ENCODE results near the gene COL5A1.
"Not testable (repeated sequence)": the region's sequence is repeated elsewhere in the genome, so short reads cannot be mapped to it uniquely, and the experiment has no call there.

COL5A1 gene

GRCh38 chr9:134855231-134855899 lies 213.8 kb downstream of the COL5A1 start:
- DNase-seq (ENCODE audit: low read depth), result no peak

DNA sequence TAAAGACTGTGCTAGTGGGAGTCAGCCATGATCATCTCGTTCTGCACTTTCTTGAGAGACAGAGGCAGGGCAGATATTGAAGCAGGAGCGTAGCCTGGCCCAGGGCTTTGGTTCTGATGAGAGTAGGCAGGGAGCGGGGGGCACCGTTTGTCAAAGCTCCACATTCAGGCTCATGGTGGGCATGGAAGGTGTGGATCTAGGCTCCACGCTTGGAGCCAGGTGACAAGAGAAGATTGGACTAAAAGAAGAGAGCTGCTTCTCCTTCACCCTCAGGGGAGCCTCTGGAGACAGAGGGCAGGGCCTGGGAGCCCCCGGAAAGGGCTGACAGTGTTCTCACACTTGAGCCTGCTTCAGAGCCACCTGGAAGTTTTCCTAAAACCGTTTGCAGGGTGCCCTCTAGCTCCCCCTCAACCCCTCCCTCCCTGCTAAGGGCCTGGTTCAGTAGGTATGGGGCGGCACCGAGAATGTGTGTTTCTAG lies 214.3 kb downstream of the COL5A1 start:
- DNase-seq (ENCODE audit: low read depth), result no peak

- DNase-seq (ENCODE audit: low read depth), result not testable (repeated sequence)
Observed at GRCh38 chr9:134857451-134857850, 215.8 kb downstream of the COL5A1 start.

DNA sequence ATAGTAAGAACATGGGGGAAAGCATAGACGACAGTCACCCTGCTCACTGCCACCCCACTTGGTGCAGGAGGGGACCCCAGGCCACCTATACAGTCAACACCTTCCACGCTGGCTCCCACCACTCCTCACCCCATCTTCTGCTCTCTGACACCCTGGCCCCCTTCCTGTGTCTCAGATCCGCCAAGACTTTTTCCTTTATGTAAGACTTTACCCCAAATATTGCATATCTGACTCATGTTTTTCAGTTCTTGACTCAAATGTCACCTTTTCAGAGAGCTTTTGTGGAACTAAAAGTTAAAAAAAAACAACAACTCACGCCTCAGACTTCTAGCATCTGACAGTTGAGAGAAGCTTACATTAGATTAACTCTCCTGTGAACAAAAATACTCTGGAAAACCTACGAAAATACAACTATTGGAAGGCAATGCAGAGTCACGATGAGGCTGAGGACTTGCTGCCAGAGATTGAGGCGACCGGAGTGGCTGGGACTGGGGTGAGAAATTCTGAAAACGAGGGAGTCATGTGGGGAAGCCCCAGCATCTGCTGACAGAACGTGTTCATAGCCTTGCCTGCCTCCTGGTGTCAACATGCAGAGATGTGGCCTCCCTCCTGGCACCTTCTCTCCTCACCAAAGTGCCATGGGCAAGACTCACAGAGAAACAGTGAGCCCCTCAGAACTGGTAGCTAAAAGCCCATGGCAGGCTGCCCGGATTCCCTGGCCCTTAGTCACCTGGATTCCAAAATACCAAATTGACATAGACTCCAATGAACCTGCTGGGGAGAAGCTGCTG lies 216.6 kb downstream of the COL5A1 start:
- no peak for DNase-seq (ENCODE audit: low read depth)

GRCh38 chr9:134860510-134860909 lies 218.9 kb downstream of the COL5A1 start:
- DNase-seq (ENCODE audit: low read depth), result no peak

DNA sequence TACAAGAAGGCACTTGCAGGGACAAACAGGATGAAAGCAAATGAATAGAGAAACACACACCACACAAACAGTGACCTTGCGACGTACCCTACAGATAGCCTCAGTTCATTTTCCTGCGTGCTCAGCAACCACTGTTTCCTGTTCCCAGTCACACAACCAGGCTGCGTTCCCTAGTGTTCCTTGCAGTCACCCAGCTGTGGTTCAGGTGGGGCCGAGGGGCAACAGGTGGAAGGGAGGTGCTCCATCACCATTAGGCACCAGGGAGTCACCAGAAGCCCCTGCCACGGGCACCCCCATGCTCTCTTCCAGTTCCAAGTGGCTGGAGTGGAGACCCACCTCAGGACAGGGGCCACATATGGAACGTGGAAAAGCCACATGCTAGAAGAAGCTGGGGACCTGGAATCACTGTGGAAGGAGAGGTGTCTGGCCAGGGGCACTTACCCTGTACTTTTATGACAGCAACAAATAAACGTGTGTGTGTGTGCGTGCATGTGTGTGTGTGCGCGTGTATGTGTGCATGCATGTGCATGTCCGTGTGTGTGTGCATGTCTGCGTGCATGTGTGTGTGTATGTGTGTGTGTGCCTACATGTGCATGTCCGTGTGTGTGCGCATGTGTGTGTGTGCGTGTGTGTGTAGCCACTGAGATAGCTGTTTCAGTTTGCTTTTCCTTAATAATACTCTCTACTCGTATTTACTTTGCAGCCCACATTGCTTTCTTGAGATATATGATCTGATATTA lies 220.2 kb downstream of the COL5A1 start:
- DNase-seq (ENCODE audit: low read depth), result no peak

DNA sequence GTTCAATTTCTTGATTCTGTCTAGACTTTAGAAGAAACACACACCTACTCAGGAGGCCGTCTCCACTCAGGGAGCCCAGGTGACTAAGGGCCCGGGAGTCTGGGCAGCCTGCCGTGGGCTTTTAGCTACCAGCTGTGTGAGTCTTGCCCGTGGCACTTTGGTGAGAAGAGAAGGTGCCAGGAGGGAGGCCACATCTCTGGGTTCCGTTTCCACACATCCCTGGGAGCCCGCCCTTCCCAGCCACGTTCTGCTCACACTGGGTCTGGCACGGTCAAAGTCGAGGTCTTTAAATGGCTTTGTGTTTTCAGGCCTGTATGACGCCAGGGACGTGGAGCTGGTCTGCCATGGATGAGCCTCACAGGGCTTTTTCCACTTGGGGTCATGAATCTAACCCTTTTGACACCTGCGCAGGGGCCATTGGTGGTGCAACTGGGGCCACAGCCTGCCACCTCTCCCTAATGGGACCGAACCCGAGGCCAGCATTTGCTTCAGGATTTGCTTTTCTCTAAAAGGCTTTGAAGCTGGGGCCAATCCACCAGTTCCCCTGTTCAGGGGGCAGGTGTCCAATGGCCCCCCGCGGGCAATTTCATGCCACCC lies 221.8 kb downstream of the COL5A1 start:
- no peak for DNase-seq (ENCODE audit: low read depth)

- DNase-seq (ENCODE audit: low read depth), result peak; percentile 96
Observed at GRCh38 chr9:134863941-134864820, 222.6 kb downstream of the COL5A1 start.

DNA sequence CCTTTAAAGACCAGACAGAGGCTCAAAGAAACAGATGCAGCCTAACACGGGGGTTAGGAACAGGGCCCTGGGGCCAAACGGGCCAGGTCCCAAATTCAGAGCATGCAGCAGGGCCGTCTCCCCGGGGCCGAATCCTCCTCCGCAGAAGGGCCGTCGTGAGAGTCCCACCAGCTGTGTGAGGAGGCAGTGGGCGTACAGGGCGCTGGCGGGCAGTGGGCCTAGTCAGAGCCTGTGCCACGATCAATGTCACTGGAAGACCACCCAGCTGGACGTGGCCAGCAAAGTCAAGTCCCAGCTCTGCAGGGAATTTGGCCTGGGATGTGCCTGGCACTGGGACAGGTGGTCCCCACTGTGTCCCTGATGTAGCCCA lies 223.2 kb downstream of the COL5A1 start:
- no peak for DNase-seq (ENCODE audit: low read depth)

DNA sequence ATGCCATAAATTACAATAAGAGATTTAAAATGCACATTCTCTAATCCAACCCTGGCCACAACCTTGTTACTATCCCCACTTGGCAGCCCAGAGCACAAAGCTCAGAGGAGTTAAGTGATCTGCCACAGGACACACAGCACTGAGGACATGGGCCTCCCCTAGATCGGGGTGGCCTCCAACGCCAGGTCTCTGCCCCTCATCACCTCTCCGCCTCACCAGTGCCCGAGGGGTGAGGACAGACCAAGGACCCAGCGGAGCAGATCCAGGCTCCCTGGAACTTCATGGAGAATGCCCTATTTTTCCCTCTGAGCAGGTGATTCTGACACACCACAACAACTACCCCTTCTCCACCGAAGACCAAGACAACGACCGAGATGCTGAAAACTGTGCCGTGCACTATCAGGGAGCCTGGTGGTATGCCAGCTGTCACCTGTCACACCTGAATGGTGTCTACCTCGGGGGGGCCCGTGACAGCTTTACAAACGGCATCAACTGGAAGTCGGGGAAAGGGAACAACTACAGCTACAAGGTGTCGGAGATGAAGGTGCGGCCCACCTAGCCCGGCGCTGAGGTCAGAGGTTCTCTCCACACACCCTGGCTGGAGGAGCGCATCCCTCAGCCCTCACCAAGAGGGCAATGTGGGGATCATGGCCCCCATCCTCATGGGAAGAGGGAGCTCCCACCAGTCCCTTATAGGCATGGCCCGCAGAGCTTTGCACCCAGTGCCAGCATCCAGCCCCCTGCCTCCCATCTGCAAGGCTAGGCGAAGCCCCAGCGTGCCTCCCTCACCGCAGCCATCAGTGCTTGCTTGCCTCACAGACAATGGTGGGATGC lies 226.5 kb downstream of the COL5A1 start:
- DNase-seq (ENCODE audit: low read depth), result no peak

GRCh38 chr9:134868751-134869553 lies 227.3 kb downstream of the COL5A1 start:
- no peak for DNase-seq (ENCODE audit: low read depth)

DNA sequence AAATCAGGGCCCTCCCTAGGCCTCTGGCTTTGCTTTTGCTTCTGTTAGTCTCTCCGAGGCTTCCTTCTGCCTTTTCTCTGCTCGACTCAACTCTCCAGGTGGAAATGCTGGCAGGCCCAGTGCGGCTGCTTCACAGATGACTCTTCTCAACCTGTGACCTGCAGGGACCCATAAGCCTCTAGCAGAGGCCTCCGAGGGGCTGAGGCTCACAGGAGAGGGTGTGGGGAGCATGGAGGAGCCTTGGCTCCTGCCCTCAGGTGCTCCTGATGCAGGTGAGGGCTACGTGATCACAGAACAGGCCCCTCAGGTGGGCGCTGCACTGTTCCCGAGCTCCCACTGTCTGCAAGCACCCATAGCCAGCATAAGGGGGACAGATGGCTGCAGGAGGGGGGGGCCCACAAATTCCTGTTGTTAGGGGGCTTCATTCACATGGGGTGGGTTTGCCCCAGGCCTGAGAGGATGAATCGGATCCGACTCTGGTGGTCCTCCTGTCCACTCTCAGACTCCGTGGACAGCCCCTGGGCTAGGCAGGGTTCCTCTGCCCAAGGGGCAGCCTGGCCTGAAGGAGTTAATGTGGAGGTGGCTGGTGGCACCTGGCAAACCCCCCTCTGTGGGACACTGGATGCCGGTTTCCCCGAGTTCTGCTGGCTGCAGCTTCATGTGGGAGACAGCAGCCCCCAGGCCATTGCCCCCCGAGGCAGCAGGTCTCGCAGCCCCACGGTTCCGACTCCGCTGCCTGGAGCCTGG lies 228.1 kb downstream of the COL5A1 start:
- no peak for DNase-seq (ENCODE audit: low read depth)

GRCh38 chr9:134870301-134870694 lies 228.7 kb downstream of the COL5A1 start:
- DNase-seq (ENCODE audit: low read depth), result no peak

GRCh38 chr9:134870746-134871662 lies 229.4 kb downstream of the COL5A1 start:
- DNase-seq (ENCODE audit: low read depth), result no peak

DNA sequence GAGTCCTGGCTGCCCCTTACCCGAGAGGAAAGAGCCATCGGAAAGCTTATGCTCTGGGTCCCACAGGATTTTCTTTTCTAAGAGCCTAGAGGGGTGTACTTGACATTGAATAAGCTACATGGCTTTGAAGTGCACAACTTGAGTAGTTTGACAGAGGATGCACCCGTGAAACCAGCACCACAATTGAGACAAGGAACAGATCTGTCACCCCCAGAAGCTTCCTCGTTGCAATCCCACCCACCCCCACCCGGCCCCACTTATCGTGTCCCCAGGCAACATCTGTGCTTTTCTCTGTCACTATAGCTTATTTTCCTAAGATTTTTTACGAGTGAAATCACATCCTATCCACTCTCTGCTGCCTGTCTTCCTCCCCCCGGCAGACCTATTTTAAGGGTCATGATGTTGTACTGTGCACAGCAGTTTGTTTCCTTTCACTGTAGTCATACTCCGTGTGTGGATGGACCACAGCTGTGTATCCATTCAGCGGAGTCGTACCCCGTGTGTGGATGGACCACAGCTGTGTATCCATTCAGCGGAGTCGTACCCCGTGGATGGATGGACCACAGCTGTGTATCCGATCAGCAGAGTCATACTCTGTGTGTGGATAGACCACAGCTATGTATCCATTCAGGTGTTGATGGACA lies 230.2 kb downstream of the COL5A1 start:
- DNase-seq (ENCODE audit: low read depth), result no peak

GRCh38 chr9:134872482-134873231 lies 231.1 kb downstream of the COL5A1 start:
- DNase-seq (ENCODE audit: low read depth), result no peak

GRCh38 chr9:134875371-134875770 lies 233.8 kb downstream of the COL5A1 start:
- no peak for DNase-seq (ENCODE audit: low read depth)

Measured in fibroblast of gingiva (primary cell).